Inflammatory macrophage treated with lipopolysaccharide for 1 hour (primary cell): ENCODE measurements around the gene ERCC3.

Experiments
- DNase-seq, 2 donors: peaks; one replicate each; pipeline ENCODE4 v3.0.0-alpha.2; 2020 to 2022

Gene ERCC3

GRCh38 chr2:127293748-127294562 lies at the start of gene ERCC3:
TSS of gene ERCC3 (minus strand) at chr2:127294144. CDS start at chr2:127294081, 63 bp downstream.
- DNase-seq = peak; percentile 67 to 80

DNA sequence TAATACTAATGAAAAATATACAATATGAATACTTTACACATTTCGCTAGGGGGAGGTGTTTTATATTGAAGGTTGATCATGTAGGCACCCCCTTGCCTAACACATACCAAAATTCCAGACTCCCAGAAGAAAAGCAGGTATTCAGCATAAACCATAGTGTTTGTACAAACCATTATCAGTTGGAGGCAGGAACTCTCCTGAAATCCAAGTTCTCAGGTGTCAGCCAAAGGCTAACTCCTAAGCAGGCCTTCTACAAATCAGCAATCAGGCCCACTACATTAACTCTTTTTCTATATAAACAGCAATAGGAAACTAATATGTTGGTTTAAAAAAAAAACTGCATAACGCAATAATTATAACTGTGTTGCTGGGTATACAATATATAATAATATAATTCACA lies 49.3 kb upstream of the ERCC3 start:
- no peak for DNase-seq

- DNase-seq = peak; percentile 24 to 49
Measured at GRCh38 chr2:127342101-127342500, 48.2 kb upstream of the ERCC3 start.

DNA sequence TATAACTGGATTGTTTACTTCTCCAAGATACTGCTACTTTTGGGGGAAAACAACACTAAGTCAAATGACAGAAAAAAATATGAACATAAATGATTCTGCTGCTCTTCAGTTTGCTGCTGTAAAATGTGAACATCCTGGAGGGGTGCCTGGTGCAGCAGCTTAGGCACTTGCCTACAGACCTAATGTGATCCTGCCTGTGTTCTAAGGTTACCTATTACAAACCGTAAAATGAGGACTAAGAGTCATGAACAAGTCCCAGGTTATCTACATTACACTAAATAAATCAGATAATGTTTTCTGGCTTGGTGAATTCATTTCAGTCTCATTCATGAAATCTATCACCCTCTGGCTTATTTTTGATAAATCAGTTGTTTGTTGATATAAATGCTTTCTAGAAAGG lies 38.4 kb upstream of the ERCC3 start:
- DNase-seq = no peak

GRCh38 chr2:127330753-127331152 lies 36.8 kb upstream of the ERCC3 start:
- DNase-seq = no peak

- no peak for DNase-seq
Measured at GRCh38 chr2:127326289-127326945, 32.5 kb upstream of the ERCC3 start.

DNA sequence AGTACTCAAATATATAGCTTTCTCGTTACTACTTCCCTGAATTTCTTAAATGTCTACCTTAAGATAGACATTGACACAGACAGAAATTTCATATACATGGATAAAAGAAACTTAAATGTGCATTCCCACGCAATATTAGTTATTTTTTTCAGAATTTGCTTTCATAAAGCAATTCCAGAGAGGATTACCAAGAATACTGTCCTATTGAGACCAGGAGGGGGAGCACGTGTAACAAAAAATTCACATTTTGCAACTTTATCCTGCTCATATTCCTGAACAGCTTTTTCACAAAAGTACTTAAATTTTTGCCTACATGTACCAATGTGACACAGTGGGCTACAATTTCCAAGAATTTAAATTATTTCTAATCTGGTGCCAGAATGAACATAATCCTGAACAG lies 30.7 kb upstream of the ERCC3 start:
- DNase-seq = peak; percentile 16 to 48

DNA sequence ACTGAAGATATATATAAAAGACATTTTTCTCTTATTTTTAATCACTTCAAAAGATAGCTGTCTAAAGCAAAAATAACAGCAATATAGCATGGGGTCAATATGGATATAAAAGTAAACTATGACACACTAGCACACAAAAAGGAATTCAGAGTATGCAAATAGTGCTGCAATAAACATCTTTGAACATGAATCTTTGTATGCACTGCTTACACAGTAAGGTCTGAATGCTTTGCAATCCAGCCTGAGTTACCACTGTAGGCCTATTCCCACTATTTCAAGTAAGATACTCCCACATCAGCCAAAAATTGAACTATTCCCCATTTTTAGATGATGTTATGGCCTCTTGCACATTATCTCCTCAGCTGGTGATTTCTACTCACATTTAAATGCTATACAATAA lies 27.4 kb upstream of the ERCC3 start:
- DNase-seq = peak in 1 of 2 donors; percentile 42

- peak; percentile 36 to 57 for DNase-seq
Measured at GRCh38 chr2:127320586-127321275, 26.8 kb upstream of the ERCC3 start.

DNA sequence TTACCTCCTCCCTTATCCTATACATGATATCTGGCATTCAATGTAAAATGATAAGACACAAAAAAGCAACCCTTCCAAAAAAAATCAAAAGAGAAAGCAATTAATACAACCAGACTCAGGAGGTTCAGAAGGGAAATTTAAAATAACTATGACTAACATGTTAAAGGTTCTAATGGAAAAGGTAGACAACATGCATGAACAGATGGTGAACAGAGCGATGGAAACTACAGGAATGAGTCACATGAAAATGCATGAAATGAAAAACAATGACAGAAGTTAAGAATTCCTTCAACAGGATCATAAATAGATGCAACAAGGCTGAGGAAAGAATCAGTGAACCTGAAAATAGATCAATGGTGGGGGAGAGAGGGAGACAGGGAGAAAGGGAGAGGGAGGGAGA lies 26.1 kb upstream of the ERCC3 start:
- DNase-seq = no peak

- DNase-seq = no peak
Measured at GRCh38 chr2:127314193-127314988, 20.4 kb upstream of the ERCC3 start.

DNA sequence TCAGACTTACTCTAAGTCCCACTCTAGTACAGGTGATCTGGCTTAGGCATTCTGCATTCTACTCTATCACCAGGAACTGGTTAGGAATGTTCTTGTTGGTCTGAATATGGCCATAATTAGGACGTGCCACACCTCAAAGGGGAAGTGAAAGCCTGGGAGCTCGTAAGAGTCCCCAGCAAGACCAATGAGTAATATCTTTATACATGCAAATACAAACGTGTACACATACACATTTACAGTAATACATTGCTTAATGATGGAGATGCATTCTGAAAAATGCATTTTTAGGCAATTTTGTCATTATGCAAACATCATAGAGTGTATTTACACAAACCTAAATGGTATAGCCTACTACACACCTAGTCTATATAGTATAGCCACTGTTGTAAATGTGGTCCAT lies 19.5 kb upstream of the ERCC3 start:
- DNase-seq = peak; percentile 74 to 77

GRCh38 chr2:127310980-127311379 lies 17.0 kb upstream of the ERCC3 start:
- no peak for DNase-seq

GRCh38 chr2:127309468-127309867 lies 15.5 kb upstream of the ERCC3 start:
- DNase-seq = no peak

DNA sequence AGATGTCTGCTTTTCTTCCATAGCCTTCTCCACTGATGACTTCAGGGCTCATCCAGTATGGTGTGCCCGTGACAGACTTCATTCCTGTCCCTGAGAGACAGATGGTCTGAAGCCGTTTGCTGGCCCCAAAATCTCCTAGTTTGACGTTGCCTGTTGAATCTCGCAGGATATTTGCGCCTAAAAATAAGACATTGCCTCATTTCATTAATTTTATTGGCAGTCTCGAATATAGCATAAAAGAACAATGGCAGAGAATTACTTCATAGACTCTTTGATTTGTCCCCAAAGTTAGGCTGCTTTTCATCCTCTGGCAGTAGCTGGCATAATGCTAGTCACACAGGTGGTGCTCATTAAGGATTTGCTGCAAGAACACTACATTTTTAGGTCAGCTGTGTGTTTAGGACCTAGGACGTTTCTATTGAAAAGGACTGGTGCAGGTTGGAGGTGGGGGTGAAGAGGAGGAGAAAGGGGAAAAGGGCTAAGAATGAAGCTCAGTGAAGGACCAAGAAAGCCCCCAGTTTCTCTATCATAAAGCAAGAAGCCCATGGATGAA lies 14.7 kb upstream of the ERCC3 start:
- no peak for DNase-seq

- DNase-seq = peak; percentile 41 to 49
Measured at GRCh38 chr2:127305990-127306585, 12.1 kb upstream of the ERCC3 start.

DNA sequence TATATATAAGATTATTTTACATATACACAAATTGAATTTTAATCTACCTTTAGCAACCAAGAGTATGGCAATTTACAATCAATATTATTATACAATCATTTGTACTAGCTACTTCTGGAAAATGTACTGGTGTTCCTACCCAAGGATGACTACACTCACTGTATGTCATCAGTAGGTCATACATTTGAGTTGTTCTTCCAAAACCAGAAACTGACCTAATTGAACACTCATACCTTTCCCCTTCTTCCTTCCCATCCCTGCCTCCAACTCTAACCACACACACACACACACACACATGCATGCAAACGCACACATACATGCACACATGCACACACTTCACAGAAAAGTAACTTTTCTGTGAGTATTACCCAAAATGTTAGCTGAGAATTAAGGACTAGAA lies 8.2 kb upstream of the ERCC3 start:
- DNase-seq = no peak

- no peak for DNase-seq
Measured at GRCh38 chr2:127293386-127293747, 577 bp downstream of the ERCC3 start.

- DNase-seq = no peak
Measured at GRCh38 chr2:127288274-127288673, 5.7 kb downstream of the ERCC3 start.

- no peak for DNase-seq
Measured at GRCh38 chr2:127283275-127283674, 10.7 kb downstream of the ERCC3 start.

DNA sequence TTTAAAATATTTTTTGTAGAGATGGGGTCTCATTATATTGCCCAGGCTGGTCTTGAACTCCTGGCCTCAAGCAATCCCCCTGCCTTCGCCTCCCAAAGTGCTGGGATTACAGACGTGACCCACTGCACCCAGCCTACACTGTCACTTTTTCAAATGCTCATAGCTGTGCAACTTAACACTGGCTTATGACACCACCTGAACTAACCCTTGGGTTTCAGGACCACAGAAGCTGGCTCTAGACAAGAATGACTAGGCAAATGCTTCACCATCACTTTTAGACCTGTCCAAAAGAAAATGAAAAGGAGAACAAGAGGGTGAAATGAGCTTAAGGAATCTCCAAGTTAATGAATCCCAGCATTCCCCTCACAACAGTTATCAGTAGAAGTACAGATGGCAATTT lies 13.3 kb downstream of the ERCC3 start:
- no peak for DNase-seq

GRCh38 chr2:127279781-127280180 lies 14.2 kb downstream of the ERCC3 start:
- no peak for DNase-seq
